OCI-M2 (cell line): Measurements from ENCODE around the gene GAB1.

ENCODE experiments used
- DNase-seq: peaks from one replicate; lab custom pipeline; 2025; ENCODE audit not compliant: unreplicated experiment; lab: John Stamatoyannopoulos, UW

Gene GAB1

DNA sequence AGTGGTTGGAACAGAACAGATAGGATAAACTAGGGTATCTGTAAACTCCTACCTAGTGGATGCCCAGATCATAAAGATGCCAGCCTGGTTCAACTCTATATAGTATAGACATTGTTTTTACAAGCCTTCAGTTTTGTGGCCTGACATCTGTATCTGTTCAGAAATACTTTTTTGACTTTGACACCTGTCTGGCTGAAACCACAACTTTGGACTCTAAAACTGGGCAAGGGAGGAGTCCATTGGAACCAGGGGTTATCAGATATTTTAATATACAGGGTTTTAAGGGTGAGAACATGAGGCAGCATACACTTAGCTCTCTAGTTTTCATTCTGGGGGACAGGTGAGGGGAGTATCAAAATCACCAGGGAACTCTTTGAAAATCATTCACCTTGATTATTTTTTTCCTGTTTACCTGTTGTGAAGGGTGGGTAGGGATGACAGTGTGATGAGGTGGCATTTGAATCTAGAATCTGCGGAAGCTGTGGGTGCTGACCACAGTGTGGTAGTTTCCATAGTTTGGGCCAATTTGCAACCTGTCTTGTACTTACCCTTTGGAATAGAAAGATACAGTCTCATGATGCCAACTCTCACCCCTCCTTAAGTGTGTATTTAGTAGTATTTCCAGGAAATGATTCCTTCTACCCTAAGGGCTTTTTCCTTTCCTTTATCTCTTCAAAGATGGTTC, 20.6 kb downstream of the GAB1 start:
- DNase-seq = no peak

DNA sequence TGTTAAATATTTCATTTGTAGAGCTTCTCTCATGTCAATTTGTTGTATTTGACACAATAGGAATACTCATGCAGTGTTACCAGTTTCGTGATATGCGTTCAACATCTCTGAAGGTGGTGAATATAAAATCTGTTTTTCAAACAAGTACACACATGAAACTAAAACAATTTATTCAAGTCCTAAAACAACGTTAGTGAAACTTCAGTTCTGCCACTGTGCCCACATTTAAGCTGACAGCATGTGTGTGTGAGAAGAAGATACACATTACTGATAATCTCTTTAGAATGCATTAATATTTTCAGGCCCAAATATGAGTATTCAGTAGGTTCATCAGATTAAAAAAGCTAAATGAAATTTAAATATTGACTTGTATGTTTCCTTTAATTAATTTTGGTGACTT, 21.7 kb downstream of the GAB1 start:
- no peak for DNase-seq

DNA sequence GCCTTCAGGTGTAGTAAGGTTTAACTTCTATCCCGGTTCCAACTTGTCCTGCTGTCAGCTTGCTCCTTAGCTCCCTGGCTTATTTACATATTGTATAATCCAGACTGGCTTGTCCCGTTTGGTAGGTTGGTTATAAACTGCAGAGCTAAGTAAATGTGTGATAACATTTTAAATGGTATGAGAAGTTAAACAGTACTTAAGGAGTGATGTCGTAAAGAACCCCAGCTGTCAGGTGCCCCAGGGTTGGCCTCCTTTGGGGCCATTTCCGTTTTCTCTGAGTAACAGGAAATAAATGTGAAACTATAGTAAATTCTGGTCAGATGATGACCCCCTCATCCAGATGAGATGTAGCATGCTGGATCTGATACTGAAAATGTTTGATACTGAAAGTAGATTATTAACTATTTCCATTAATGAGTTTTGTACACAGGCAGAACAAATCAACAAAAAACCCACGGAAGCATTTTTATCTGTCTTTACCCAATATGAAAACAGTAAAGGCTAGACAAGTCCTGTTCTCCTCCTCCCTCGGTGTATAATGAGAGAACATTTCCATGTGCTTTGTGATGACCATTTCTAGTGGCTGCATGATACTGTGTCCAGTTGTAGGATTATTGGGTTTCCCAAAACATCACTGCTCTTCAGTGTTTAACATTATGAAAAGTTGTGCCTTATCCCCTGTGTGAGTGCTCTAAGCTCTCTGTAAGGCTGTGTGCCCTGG, 22.4 kb downstream of the GAB1 start:
- no peak for DNase-seq

DNA sequence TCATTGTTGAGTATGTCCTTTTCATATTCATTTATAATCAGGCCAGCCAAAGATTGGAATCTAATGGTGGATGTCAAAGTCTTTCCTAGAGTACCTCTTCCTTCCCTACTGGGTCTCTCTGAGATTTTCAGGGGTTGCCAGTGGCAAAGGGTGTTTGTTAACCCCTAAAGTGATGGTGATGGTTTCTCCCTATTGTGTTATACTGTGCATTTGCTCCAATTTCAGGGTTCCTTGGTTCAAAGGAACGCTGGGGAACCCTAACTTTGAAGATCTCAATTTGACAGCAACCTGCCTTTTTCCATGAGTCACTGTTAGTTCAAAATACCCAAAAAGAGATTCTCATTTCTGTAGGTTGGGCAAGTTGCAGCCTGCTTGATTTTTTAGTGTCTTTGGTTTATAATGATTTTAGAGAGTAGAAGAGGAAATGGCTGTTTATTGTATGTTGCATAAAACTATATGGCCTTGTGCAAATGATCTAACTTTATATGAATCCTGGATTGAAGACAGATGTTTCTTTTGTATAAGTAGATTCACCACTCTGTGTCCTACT, 23.0 kb downstream of the GAB1 start:
- no peak for DNase-seq

DNA sequence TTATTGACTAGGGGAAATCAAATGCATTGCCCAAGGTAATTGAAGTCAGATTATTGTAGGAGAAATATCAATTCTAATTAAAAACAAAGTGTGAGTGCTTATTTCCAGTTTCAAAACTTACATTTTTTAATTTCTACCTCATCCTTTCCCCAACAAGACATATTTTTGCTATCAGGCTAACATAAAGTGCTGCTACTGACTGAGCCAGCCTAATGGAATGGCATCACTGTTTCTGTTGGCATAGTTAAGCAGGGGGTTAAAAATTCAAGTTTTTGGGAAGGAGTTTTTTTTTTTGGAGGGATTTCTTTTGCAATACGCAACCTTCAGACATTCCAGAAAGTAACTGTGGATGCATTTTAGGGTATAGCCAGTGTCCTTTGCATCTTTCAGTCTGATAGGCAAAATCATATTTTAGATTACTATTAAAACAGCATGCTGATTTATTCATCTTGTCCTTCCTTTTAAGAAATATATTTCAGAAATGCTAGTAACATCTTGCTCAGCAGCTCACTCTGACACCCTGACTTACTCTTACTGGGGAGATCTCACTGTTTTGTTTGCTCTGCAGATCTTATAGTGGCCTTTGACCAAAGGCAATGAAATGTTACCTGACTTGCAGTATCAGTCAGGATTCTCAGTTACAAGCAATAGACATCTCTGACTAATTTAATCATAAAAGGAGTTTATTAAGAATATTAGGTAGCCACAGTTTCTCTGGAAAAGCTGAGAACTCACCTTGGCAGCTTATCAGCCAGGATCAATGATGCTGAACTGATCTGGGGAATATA, 24.4 kb downstream of the GAB1 start:
- DNase-seq = no peak

DNA sequence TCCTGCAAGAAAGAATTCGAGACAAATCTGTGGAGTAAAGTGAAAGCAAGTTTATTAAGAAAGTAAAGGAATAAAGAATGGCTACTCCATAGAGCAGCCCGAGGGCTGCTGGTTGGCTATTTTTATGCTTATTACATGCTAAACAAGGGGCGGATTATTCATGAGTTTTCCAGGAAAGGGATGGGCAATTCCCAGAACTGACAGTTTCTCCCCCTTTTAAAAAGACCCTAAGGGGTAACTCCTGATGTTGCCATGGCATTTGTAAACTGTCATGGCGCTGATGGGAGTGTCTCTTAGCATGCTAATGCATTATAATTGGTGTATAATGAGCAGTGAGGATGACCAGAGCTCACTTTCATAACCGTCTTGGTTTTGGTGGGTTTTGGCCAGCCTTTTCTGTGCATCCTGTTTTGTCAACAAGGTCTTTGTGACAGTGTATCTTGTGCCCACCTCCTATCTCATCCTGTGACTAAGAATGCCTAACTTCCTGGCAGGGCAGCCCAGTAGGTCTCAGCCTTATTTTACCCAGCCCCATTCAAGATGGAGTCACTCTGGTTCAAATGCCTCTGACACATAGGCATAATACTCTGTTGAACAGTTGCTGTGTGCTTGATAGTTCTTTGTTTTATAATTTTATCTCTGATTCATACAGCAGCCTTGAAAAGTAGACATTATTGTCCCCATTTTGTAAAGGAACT, 25.8 kb downstream of the GAB1 start:
- DNase-seq = no peak

DNA sequence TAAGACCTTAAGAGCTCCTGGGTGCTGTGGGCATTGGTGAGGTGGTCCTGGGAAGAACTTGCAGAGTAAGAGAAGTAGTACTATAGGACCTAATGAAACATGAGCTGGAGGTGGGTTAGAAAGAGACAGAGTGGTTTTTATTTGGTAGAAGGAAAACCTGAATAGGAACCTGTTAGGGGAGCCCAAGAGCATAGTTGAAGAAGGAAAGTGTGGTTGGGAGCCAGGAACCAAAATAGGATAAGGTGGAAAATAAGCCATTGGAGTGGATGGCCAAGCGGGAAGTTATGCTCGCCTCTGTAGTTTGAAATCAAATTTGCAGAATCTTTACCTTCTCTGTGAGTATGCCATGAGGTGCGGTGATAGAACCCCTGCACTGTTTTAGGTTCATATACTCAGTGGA, 26.7 kb downstream of the GAB1 start:
- no peak for DNase-seq

DNA sequence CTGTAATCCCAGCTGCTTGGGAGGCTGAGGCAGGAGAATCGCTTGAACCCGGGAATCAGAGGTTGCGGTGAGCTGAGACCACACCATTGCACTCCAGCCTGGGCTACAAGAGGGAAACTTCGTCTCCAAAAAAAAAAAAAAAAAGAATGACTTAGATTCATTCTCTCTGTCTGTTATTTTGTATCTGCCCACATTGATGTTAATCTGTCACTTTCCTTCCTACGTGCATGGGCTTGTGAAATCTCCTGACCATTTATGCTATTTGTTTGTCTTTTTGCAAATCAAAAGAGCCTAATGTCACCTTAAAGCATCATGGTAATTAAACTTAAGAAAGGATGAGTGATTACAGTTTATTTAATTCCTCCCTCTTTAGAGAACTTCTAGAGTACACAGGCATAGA, 27.4 kb downstream of the GAB1 start:
- no peak for DNase-seq

DNA sequence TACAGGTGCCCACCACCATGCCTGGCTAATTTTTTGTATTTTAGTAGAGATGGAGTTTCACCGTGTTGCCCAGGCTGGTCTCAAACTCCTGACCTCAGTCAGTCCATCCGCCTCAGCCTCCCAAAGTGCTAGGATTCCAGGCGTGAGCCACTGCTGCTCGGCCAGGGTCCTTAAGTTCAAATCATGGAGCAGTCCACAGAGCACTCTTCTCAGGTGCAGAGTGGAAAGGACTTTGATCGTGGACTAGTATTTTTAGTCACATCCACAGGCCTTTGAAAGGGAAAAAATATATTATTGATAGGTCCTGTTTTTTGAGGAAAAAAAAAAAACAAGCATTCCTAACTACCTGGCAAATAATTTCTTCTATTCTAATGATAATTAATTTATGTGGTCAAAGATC, 31.2 kb downstream of the GAB1 start:
- DNase-seq = no peak

DNA sequence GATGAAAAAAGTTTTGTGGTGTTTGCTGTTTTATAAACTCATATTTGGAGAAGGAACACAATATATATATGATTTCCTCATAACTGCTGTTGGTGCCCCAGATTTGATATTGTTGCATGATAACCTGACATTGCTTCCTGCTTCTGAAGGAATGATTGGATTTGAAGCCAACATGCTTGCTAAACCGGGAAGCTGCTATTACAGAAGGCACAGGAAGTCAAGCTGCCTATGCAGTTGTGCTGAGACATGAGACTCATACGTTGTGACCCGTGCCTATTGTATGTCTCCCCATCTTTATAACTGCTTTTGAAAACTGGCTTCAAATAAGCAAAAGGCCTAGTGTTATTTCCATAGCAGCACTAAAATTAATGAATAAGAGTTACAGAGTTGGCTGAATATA, 32.9 kb downstream of the GAB1 start:
- no peak for DNase-seq

DNA sequence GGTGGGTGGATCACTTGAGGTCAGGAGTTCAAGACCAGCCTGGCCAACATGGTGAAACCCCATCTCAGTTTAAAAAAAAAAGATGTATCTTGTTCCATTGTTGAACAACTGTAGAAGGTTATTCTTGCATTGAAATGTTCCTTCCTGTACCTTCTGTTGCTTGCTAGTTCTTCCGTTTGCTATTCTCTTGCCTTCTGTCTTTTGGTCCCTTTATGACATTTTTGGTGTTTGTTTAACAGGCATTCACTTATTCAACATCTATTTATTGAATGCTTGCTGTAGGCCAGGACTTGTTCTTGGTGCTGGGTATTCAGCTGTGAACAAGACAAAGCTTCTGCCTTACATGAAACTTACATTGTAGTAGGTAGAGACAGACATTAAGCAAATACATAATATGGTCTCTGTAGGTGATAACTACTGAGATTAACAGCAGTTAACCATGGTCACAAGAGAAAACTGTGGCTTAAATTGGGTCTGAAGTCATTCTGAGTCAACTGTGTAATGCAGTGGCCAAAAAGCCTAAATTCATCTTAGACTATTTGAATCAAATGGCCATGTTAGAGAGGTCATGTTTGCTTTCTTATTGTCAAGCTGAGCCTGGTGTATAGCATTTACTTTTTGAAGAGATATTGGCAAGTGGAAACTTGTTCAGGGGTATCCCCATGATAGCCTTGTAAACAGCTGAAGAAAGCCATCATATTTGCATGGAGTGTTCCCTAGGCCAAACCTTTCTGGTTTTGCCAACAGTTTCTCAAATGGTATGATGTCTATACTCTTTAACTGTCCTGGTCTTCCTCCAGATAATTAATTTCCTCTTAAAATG, 35.6 kb downstream of the GAB1 start:
- DNase-seq = no peak

DNA sequence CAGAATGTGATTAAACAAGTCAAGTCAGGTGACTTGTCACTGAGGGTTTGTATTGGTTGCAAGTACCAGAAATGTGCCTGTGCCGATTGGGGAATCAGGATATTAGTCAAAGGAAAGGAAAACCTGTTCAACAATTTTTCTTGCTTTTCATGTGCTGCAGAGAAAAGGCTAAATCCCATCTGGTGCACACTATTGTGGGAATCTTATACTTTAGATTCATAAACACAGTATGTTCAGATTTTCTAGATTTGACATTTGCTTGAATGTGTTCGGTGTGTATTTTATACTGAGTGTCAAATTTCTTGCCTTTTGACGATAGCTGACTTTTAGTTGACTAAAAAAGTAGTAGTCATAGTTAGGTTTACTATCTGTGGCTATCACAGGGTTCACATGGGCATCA, 37.6 kb downstream of the GAB1 start:
- no peak for DNase-seq

DNA sequence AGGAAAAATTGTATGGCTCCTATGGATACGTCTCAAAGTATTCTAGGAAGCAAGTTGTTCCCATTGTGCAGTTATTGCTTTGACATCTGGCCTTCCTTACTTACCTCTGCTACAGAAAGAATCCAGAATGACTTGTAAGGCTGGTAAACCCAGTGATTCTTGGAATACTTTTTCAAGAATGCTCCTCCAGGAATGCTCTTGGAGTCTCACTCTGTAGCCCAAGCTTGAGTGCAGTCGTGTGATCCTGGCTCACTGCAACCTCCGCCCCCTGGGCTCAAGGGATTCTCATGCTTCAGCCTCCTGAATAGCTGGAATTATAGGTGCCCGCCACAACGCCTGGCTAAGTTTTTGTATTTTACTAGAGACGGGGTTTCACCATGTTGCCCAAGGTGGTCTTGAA, 38.1 kb downstream of the GAB1 start:
- DNase-seq = no peak

DNA sequence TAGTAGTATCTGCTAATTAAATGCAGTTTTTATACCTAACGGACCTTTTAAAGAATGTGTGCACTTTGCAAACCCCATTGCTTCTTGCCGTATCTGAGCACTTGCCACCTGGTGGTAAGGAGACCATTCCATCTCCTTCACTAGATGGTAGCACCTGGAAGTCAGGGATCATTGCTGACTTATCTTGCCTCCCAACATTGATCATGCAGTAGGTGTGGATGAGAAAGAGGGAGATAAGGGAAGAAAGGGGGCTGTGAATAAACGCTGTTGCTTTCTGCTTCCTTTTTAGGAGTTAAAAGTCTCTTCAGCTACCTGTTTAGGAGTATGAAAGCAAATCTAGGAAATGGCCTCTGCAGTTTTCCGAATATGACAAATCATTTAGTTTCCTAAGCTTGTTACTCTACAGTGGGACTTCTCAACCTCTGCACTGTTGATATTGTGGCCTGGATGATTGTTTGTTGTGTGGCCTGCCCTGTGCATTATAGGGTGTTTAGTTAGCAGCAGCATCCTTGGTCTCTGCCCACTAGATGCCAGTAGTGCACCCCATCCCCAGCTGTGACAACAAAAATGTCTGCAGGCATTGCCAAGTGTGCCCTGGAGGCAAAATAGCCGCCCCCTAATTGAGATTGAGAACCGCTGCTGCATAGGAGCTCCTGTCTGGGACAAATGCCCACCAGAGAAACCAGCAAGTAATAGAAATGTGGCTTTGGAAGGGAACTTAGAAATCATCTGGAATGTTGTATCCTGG, 38.8 kb downstream of the GAB1 start:
- DNase-seq = no peak

DNA sequence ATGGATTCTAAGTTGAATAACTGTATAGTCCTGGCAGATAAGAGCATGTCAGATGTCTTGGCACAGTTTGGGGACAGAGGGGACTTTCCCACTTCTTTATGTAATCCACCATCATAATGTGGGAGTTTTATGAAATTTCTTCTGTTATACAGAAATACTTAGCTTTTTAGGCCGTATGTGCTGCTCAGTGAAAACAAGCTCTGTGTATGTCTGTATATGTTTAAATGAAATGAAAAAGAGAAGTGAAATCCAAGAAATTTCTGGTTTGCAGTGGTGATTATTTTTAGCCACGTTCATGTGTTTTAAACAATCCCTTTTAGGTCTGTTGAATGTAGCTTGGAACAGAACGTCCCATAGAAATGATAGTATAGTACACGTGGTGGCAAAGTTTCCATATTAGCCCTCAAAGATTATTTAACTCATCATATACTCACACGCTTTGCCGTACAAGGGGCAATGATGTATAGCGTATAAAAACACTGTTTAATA, 41.0 kb downstream of the GAB1 start:
- DNase-seq = no peak

DNA sequence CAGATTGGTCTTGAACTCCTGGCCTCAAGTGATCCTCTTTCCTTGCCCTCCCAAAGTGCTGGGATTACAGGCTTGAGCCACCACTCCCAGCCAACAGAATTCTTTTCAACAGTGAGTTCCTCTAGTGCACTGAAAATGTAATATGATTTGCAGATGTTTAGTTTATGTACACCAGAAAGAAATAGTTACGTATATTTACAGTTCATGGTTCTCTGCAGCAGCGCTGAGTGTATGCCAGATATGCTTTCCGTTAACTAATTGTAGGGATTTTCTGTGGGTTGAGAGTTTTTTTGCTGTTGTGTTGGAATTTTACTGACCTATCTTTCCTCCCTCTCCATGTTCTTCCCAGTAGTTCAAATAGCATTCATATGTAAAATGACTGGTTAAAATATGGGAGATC, 44.0 kb downstream of the GAB1 start:
- DNase-seq = no peak

DNA sequence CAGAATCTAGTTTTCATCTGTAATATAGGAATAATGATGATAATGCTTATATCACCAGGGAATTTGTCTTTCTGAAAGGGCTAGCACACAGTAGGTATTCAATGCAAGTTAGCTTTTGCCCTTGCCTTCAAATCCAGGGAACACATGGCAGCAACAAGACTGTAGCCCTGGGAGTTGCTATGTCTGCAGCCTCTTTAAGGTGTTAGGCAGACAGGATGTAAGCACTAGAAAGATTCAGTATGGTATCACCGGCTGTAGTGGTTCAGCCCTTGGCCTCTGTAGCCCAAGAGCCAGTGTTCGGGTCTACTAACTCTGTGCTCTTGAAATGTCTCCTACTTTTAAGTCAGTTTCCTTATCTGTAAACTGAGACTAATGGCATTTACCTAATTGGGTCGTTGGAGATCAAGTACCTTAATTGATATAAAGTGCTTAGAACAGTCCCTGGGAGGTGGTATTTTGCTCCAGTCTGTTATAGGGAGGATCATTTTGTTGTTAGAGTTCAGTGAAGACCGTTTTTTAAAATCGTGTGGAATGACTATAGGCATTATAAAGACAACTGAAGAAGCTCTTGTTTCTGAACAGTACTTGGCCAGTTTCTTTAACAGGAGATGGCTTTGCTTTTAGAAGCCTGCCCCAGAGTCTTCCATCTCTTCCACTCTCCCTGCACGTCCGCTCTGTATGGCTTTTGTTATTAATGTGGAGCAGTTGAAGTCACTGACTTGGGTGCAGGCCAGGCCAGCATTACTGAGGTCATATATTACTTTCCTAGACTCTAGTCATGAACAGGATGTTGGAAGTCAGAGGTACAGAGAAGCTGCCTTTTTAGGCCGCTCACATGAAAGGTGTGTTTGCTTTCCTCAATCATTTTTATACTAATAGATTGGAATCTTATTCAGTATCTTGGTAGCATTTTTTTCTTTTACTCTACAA, 44.8 kb downstream of the GAB1 start:
- no peak for DNase-seq

DNA sequence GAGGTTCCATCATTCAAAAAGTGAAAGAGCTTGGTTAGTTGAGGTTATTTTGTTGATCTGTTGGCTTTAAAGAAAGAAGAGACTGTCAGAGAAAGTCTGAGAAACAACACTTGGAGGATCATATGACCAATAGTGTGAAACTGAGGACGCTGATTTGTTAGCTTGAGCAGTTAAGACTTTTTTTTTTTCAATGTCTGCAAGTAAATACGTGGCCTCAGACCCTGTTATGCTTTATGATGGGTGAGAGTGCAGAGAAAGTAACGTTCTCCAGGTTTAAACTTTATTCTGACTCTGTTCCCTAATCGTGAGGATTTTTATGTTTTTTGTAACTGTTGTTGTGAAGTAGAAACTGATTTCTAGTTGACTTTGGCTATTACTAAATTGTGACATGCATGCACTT, 45.9 kb downstream of the GAB1 start:
- no peak for DNase-seq
